GM19043 (cell line): ENCODE results near the gene KBTBD4.
"Not testable (repeated sequence)": the region's sequence is repeated elsewhere in the genome, so short reads cannot be mapped to it uniquely, and the experiment has no call there.

Source experiments
- ATAC-seq: cut with Tn5 transposase; IDR thresholded peaks from one replicate; pipeline ENCODE4 v1.9.1; 2021; ENCODE audit warnings: low read depth; ENCODE audit not compliant: unreplicated experiment

The KBTBD4 gene

GRCh38 chr11:47564366-47564765 lies 14.4 kb downstream of the KBTBD4 start:
- ATAC-seq = not testable (repeated sequence)

GRCh38 chr11:47562393-47562792 lies 16.4 kb downstream of the KBTBD4 start:
- ATAC-seq = not testable (repeated sequence)

GRCh38 chr11:47560426-47560825 lies 18.3 kb downstream of the KBTBD4 start:
- no peak for ATAC-seq

GRCh38 chr11:47558695-47559094 lies 20.1 kb downstream of the KBTBD4 start:
- ATAC-seq = no peak

- ATAC-seq = not testable (repeated sequence)
These were observed 21.8 kb downstream of the KBTBD4 start for GRCh38 chr11:47557004-47557403.

- ATAC-seq = peak; percentile 22
These were observed 25.4 kb downstream of the KBTBD4 start for GRCh38 chr11:47553406-47553743.

- peak; percentile 86 for ATAC-seq
These were observed 26.0 kb downstream of the KBTBD4 start, which contains the start of gene CELF1 for GRCh38 chr11:47552566-47553405. Gene CELF1, minus strand, starts transcription at chr11:47553132. Its CDS starts 53,609 bp downstream, at chr11:47499523.

GRCh38 chr11:47552056-47552565 lies 26.7 kb downstream of the KBTBD4 start:
- ATAC-seq = no peak

GRCh38 chr11:47551086-47551485 lies 27.7 kb downstream of the KBTBD4 start:
- no peak for ATAC-seq

GRCh38 chr11:47550288-47551047 lies 28.3 kb downstream of the KBTBD4 start:
- ATAC-seq = no peak

GRCh38 chr11:47546274-47546673 lies 32.5 kb downstream of the KBTBD4 start:
- not testable (repeated sequence) for ATAC-seq

GRCh38 chr11:47545298-47545697 lies 33.5 kb downstream of the KBTBD4 start:
- no peak for ATAC-seq

- ATAC-seq = no peak
These were observed 37.7 kb downstream of the KBTBD4 start for GRCh38 chr11:47541070-47541469.

GRCh38 chr11:47539681-47540039 lies 39.1 kb downstream of the KBTBD4 start:
- ATAC-seq = no peak

GRCh38 chr11:47538741-47539565 lies 39.8 kb downstream of the KBTBD4 start:
- ATAC-seq = no peak

- no peak for ATAC-seq
These were observed 41.9 kb downstream of the KBTBD4 start for GRCh38 chr11:47536915-47537314.

- no peak for ATAC-seq
These were observed 44.0 kb downstream of the KBTBD4 start for GRCh38 chr11:47534704-47535251.

GRCh38 chr11:47533690-47534151 lies 45.0 kb downstream of the KBTBD4 start:
- no peak for ATAC-seq

GRCh38 chr11:47532597-47533213 lies 46.1 kb downstream of the KBTBD4 start:
- ATAC-seq = no peak

- no peak for ATAC-seq
These were observed 47.1 kb downstream of the KBTBD4 start for GRCh38 chr11:47531666-47532065.
